ENCODE measurements around the gene BRPF1.
"Not testable (repeated sequence)": the region's sequence is repeated elsewhere in the genome, so short reads cannot be mapped to it uniquely, and the experiment has no call there.

The BRPF1 gene

DNA sequence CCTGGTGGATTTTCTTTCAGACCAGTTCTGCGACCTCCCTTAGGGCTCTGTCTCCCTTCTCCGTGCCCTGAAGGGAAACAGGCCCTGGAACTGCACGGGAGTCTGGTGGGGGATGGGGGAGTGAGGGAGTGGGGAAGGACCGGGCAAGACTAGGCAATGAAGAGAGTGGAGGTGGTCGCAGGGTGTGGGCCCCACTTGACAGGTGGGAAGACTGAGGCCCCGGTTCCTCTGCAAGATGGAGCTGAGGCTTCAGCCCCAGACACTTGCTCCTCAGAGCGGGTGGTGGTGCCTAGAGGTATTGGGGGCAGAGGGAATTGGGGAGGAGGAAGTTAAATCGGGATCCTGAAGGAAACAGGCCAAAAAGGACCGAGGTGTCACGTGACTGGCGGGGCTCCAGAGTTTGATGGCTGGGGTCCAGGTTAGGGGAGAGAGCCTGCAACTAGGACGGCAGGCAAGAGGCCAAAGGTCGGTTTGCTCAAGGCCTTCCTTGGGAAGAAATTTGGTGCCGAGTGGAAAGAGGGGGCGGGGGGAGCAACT lies 38.8 kb downstream of the BRPF1 start:
- no peak for DNase-seq

DNA sequence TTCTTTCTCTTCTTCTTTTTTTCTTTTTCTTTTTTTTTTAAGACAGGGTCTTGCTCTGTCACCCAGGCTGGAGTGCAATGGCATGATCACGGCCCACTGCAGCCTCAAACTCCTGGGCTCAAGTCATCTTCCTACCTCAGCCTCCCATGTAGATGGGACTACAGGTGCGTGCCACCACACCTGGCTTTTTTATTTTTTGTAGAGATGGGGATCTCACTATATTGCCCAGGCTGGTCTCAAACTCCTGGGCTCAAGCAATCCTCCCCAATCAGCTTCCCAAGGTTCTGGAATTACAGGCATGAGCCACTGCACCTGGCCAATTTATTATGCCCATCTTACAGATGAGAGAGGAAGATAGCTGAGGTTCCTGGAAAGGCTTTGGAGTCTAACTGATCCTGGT lies 39.5 kb downstream of the BRPF1 start:
- not testable (repeated sequence) for DNase-seq

DNA sequence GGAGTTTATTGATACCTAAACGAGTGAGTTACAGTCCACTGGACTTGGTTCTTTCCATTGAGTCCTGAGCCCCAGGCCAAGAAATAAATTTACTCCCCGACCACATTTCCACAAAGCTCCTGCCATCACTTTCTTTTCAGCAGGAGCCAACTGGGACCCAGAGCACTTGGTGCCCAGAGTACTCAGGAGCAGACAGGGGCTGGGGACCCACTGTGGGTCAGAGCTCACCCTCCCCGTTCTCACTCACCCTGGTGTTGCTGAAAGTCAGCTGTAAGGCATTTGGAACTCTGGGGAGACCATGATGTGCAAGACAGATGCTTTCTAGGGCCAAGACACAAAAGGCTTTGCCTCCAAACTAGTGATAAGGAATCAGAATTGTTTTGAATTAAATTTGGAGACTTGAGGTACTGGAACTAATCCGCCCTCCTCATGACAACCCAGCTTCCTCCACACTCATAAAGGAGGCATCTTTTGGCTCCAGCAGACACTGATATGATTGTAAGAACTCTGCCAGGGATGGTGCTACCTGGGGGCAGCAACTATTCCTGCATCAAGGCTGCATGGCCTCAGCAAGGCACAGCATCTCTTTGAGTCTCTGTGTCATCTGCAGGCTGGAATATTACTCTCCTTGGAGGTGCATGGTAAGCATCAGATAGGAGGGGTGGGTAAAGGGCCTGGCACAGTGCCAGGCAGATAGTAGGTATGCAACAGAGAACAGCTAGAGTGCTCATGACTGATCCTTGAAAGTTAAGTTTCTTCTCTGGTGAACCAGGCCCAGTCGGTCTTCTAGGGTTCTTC lies 45.6 kb downstream of the BRPF1 start:
- DNase-seq: no peak

DNA sequence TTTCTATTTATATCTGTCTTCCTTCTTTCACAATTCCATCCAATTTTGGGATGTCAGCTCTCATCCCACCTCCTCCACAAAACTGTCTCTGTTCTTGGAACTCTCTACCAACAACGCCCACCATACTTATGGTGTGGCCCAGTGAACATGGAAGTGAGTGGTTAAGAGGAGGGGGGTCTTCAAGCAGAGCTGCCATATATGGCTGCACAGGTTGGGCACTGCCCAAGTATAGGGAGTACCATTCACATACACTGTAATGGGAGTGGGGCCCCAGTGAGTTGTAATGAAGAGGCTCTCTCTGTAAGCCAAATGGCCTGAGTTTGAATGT lies 46.1 kb downstream of the BRPF1 start:
- no peak for DNase-seq

DNA sequence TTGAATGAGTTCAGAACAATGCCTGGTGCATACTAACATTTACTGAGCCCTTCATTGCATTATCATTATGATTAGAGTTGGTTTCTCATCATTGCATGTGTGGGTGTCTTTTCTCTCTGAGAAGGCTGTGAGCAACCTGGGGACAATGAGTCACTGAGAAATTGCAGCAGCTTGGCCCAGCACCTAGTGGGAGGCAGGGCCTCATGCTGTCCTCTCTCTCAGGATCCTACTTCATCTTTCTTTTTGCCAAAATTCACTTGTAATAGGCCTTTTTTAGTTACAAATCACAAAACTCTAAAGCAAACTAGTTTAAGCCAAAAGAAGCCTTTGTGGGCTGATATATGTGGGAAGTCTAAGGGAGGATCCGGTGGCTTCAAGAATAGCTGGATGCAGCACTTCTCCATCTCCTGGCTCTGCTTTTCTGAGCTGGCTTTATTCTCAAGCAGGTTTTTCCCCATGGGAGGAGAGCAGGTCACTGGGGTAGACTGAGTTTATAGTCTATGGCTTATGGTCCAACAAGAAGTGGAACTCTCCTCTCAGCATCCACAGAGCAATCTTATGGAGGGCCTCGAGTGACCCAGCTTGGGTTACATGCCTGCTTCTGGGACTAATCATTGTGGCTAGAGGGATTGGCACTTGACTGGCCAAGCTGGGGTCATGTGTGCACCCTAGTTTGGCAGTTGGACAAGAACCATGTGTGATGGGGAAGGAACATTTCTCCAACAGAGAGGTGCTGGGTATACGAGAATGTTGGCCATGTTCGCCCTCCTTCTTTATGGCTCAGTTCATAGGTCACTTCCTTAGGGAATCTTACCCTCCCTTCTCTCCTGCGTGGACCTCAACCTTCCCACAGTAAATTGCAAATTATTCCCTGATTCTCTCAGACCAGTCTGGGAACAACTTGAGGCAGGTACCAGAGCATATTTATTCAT lies 46.9 kb downstream of the BRPF1 start:
- DNase-seq: no peak

DNA sequence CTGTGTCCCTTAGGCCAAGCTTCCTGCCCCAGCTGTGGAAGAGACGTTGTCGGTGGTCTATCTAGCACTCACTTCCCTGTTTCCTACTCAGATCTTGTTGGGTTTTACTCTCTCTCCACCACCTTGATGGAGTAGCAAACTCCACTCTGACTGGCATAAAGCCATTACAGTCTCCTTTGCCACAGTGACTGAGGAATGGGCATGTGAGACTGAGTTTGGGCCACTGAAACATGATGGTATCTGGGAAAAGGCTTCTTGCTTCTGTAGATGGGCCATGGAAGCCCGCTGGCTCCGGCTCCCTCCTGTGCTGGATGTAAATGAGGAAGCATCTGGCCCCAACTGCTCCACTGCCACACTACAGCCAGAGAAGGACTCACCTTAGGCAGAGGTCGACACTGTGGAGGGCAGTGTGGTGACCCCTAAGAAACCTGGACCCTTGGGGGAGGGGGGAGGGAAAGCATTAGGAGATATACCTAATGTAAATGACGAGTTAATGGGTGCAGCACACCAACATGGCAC lies 47.6 kb downstream of the BRPF1 start:
- DNase-seq: no peak

DNA sequence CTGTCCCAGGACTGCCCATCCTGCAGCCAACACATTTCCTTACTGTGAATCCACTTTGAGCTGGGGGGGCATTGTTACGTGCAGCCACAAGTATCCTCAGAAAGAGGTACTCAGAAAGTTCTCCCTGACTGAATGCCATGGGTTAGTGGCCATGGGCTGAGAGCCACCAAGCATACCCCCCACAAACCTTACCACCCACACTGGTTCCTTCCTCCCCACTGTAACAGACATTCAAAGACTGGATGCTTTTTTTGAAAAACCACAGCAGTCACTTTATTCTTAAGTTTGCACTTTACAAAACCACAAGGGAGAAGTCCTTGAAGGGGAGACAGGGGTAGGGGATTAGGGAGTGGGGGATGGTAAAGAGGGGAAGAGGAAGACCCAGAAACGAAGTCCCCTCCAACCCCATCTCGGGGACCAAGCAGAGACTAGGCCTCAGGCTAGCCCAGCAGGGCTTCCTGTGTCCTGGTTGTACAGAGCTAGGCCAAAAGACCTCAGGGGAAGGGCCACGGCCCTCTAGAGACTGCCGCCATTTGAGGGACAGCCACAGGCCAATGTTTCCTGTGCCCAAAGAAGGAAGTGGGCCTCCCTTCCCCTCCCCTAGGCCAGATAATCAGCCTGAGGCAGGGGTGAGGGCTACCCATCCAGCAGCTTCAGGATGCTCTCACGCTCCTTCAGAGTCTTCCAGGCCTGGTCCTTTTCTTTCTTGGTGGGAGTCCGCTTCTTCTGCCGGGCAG lies 48.4 kb downstream of the BRPF1 start:
- no peak for DNase-seq

DNA sequence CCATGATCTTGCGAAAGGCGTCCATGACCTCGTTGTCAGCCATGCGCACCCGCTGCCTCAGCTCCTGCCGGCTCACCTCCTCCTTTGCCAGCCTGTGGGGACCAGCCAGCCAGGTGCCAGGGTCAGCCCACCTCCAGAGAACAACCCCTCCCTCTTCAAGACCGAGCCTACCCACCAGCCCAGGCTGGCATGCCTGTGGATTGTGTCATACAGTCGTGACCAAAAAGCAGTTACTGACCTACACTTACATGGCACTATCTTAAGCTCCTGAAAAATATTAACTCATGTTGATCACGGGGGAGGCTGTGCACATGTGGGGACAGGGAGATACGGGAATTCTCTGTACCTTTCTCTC lies 48.9 kb downstream of the BRPF1 start:
- no peak for DNase-seq

DNA sequence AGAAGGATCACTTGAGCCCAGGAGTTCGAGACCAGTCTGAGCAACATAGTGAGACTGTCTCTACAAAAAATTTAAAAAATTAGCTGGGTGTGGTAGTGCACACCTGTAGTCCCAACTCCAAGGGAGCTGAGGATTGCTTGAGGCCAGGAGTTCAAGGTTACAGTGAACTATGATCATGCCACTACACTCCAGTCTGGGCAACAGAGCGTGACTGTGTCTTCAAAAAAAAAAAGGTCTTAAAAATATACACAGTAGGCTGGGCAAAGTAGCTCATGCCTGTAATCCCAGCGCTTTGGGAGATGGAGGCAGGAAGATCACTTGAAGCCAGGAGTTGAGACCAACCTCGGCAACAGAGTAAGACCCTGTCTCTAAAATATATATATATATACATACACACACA lies 49.4 kb downstream of the BRPF1 start:
- DNase-seq: no peak

DNA sequence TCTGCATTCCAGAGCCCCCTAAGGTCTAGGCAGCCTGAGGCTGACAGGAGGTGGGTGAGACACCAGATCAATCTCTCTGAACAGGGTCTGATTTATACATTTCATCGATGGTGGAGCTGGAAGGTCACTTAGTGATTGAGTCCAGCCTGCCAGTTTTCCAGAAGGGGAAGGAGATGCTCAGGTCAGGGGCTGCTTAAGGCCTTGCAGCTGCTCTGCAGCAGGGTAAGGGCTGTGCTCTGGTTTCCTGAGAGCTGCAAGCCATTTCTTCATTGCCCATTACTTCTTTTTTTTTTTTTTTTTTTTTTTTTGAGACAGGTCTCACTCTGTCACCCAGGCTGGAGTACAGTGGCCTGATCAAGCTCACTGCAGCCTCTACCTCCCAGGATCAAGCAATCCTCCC lies 50.0 kb downstream of the BRPF1 start:
- DNase-seq: no peak

DNA sequence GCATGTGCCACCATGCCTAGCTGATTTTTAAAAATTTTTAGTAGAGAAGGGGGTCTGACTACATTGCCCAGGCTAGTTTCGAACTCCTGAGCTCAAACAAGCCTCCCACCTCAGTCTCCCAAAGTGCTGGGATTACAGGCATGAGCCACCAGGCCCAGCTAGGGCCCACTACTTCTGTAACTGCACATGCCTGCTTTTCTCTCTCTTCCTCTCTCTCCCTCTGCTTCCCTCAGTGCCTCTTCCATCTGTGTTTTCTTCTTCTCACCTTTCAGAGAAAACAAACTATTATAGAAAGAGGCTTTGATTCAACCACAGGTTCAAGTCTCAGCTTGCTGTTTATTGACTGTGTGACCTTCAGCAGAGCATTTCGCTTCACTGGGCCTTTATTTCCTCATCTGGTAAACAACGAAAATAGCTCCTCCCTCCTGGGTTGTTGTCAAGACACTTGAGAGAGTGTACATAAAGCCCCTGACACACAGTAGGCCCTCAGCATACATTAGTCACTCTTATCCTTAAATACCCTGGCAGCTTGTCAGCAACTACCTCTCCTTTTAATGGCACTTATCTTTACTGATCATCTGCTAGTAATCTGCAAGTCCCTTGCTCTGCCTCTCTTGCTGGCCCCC lies 50.6 kb downstream of the BRPF1 start:
- DNase-seq: no peak

DNA sequence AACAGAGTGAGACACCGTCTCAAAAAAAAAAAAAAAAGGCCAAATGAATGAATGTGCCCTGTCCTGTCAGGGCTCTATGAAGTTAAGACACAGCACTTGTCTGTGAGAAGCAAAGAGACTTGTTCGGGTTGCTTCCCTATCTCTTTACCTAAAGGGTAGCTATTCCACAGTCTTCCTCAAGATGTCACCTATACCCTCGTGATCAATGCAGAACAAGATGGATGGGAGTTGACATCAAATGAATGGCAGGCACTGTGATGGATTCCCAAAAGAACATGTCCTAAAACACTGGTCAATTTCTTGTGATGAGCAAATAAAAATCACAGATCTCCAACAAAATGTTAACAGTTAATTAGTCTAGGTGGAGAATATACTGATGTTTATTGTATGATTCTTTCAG lies 51.2 kb downstream of the BRPF1 start:
- DNase-seq: no peak

DNA sequence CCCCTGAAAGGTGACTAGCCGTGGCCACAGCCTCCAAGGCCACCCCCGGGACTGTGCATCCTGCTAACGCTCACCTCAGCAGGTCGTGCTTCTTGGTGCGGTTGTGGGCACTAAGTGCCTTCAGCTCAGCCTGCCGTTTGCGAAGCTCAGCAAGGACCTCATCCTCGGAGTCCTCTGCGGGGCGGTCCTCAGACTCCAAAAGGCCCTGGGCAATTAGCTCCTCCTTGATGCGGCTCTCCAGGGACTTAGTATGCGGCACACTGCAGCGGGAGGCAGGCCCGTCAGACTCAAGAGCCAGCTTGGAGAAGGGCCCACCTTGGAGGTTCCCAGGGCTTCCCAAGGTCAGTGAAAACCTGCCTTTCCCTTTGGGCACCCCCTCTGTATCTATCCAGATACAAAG lies 52.4 kb downstream of the BRPF1 start:
- DNase-seq: no peak

DNA sequence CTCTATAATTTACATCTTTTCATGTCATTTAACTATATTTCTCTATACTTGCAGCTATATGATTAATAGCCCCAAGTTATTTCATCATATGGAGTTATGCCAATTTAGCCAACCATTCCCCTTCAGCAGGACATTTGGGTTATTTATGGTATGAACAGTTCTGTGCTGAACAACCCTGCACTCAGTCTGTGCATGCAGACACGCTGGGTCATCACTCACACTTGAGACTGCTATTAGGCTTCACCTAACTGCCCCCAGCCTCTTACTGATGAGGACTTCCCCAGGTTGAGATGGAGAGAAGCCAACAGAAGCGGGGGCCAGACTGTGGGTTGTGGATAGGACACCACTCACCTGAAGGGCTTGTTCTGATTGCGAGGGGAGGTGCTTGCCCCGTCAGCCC lies 53.4 kb downstream of the BRPF1 start:
- DNase-seq: no peak

DNA sequence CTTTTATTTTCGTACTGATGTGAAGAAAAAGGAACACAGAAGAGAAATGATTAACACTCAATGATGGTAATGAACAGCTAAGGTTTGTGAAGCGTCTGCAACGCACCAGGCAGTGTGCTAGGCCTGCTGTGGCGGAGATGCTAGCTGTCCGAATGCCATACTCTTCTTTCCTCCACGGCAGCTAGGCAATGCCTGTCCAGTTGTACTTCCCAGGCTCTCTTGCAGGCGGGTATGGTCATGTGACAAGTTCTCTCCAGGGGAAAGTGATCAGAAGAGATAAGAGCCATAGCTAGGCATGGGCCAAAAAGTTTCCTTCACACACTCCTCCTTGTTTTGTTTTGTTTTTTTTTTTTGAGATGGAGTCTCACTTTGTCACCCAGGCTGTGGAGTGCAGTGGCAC lies 54.1 kb downstream of the BRPF1 start:
- no peak for DNase-seq

DNA sequence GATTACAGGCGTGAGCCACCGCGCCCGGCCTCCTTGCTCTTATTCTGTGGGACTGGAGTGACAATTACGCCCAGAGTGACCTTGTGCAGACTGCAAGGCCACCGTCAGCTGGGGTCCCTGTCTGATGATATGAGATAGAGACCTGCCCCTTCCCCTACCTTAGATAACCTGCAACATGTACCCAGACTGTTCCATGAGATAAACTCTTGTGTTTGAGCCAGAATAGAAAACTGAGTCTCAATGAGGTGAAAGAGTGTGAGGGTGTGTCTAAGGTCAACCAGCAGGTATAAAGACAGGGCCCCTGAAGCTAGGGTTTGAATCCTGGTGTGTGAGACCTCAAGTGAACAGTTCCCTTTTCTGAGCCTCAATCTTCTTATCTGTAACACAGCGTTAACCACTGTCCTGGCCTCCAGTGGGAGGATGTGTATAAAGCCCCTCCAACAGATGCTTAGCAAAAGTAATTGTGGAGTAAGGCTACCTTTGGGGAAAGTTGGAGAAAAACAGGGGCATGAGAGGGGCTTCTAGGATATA lies 54.7 kb downstream of the BRPF1 start:
- DNase-seq: no peak

DNA sequence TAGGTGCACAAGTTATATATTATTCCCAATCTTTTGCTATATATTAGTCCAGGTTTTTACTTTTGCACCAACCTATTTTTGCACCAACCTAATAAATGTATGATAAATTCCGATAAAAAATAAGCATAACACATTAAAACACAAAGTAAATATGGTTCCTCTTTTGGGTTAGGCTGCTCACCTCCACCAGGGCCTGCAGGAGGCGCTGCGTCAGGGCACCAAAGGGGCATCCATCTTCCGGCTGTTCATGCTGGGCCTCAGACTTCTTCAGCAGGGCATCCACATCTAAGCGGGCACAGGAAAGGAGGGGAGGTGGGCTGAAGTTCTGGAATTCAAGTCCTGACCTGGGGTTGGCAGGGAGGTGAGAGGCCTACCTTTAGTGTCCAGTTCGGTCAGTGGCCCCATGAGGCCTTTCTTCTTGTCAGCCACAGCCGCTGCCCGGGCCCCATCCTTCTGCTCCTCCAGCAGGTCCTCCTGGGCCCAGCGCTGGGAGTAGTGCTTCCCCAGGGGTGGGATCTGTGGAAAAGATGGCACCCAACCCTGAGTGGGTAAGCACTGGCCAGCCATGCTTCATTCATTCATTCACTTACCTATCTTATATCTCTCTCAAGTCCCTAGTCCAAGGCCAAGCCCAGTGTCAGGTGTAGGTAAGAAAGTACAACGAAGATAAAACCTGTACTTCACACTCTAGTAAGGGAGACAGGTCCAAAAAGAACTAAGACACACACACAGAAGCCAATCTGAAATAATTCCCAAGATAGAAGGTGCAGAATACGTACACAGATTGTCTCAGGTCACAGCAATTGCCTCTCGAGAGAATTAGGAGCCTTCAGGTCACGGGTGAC lies 55.5 kb downstream of the BRPF1 start:
- DNase-seq: no peak

DNA sequence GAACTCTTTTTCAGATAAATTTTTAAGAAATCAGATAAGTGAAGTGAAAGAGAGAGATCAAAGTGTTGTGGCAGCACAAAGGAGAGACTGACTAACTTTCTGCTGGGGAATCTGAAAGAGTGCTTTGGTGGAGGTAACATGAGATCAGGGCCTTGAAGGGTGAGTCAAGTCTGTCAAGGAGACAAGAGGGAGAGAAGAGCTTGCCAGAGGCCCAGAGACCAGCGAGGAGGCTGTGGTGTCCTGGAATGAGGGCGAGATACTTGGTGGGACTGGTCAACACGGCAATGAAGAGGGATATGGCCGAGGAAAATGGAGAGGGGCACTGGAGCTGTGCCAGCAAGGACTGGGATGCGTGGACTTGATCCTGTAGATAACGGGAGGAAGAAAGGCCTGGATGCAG lies 56.2 kb downstream of the BRPF1 start:
- no peak for DNase-seq

DNA sequence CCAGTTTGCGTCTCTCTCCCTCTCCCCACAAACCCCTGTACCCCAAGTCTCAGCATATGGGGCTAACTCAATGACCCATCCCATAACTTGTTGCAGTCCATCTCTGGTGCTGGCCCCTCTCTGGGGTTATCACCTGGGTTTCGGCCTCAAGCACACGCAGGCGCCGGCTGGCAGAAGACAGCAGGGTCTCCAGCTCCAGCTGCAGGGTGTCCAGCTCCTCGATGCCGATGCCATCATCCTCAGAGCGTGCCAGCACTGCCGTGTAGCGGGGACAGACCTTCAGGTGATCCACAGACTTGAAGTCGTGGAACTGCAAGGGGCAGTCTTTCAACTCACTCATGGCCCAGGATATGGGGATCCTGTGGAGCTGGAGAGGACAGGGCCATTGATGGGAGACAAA lies 59.6 kb downstream of the BRPF1 start:
- no peak for DNase-seq

DNA sequence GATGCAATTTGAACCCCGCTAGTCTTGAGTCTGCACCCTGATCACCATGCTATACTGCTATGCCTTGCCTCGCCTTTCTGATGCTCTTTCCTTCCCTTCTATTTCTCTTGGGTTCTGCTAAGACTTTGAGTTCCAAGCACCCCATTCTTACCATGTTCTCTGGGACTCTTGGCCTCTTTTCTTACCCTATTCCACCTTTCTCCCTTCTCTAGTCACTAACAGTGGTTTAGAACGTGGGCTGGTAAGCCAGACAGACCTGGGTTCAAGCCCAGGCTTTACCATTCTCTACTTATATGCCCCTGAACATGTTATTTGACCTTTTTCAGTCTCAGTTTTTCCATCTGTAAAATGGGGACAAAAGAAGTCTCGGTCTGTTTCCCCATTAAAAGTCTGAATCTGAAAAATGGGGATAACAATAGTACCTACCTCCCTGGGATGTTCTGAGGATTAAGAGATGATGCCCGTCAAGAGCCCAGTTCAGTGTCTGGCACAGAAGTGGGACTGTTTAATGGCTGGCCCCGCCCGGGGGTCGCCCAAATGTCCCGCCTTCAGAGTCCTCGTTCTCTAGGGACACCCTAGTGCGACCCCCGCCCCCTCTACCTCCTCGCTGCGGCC lies 60.4 kb downstream of the BRPF1 start:
- no peak for DNase-seq
